ENCODE results near the gene APOD. TPM values are rescaled to one million over a fixed set of nuclear protein-coding genes. Genes with fewer than 3 reads are reported as not detected.
"Not testable (repeated sequence)": the region's sequence is repeated elsewhere in the genome, so short reads cannot be mapped to it uniquely, and the experiment has no call there.

APOD gene
- total RNA-seq, 1 donor: not detected

GRCh38 chr3:195590381-195590780, 6.6 kb upstream of the APOD start:
- DNase-seq (ENCODE audit: low read depth in 2 of 3, low spot score in 2 of 3): not testable (repeated sequence)

DNA sequence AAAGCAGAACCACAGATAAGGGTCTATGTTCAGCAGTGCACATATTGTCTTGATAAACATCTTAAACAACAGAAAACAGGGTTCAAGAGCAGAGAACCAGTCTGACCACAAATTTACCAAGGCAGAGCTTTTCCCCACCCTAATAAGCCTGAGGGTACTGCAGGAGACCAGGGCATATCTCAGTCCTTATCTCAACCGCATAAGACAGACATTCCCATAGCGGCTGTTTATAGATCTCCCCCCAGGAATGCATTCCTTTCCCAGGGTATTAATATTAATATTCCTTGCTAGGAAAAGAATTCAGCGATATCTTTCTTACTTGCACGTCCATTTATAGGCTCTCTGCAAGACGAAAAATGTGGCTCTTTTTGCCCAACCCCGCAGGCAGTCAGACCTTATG, 6.1 kb upstream of the APOD start:
- not testable (repeated sequence) for DNase-seq (ENCODE audit: low read depth in 2 of 3, low spot score in 2 of 3)

GRCh38 chr3:195587824-195588223, 4.1 kb upstream of the APOD start:
- DNase-seq (ENCODE audit: low read depth in 2 of 3, low spot score in 2 of 3): no peak

- no peak for DNase-seq (ENCODE audit: low read depth in 2 of 3, low spot score in 2 of 3)
These were observed 3.7 kb upstream of the APOD start for GRCh38 chr3:195587406-195587805.

GRCh38 chr3:195584543-195584870, 767 bp upstream of the APOD start:
- DNase-seq (ENCODE audit: low read depth in 2 of 3, low spot score in 2 of 3): no peak

- no peak for DNase-seq (ENCODE audit: low read depth in 2 of 3, low spot score in 2 of 3)
These were observed 793 bp downstream of the APOD start for GRCh38 chr3:195582947-195583346.

DNA sequence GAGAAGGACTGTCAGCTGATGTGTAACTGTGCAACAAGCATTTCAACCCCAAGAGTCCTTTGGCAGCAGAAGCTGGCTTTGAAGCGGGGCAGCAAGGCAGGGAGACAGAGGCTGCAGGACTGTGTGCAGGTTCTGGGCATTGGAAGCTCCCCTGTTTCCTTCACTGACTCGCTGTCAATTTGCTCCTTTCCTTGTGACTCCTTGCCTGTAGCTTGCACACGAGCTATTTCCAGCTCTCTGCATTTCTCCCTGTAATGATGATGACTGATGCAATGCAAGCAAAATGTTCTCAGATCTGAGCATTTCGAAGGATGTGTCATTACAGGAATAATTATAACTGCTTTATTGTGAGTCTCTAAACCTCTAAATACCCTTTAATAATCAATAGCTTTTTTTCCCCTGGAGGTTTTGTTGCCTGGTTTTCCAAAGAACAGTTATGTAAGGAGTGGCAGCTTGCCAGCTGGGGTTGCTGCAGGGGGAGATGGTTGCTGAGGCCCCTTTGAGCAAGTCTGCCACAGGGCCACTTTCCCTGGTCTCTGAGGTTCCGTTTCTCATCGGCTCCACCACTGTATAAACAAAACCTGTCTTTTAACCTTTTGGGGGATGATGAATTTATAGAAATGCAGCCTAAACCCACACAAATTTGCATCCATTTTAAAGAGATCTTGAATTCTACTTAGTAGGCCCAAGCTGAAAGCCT, 2.8 kb downstream of the APOD start:
- DNase-seq (ENCODE audit: low read depth in 2 of 3, low spot score in 2 of 3): no peak

DNA sequence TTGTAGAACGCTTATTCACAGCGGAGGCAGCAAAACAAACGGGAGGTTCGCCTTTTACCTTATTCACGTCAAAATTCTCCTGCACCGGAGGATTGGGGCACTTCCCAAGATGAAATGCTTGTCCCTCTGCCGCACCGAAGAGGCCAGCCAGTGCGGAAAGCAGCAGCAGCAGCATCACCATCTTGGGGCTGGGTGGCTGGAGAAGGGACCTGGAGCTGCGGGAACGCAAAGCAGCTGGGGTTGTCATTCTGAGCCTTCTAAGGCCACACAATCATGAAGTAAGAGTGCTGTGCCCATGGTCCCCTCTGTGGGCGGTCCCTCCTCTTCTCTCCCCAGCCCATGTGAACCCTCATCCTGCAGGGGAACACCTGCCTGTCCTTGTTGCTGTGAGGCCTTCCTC, 4.5 kb downstream of the APOD start:
- DNase-seq (ENCODE audit: low read depth in 2 of 3, low spot score in 2 of 3): no peak

DNA sequence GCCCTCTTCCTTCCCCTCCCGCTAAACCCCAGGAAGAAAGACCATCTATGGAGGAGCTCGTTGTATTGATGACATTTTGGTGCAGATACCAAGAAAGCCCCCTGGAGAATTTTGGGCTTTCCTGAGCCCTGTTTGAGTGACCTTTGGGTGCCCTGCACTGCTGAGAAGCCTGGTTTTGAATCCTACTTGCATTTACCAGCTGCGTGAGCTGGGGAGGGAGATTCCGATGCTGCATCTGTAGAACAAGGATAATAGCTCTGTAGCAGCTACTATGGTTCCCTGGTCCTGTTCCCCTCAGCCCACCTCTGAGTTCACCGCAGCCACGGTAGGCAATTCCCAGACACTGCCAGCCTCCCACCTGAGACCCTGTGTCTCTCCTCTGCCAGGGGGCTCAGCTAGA, 5.2 kb downstream of the APOD start:
- DNase-seq (ENCODE audit: low read depth in 2 of 3, low spot score in 2 of 3): no peak

GRCh38 chr3:195577645-195578177, 6.0 kb downstream of the APOD start:
- DNase-seq (ENCODE audit: low read depth in 2 of 3, low spot score in 2 of 3): no peak

DNA sequence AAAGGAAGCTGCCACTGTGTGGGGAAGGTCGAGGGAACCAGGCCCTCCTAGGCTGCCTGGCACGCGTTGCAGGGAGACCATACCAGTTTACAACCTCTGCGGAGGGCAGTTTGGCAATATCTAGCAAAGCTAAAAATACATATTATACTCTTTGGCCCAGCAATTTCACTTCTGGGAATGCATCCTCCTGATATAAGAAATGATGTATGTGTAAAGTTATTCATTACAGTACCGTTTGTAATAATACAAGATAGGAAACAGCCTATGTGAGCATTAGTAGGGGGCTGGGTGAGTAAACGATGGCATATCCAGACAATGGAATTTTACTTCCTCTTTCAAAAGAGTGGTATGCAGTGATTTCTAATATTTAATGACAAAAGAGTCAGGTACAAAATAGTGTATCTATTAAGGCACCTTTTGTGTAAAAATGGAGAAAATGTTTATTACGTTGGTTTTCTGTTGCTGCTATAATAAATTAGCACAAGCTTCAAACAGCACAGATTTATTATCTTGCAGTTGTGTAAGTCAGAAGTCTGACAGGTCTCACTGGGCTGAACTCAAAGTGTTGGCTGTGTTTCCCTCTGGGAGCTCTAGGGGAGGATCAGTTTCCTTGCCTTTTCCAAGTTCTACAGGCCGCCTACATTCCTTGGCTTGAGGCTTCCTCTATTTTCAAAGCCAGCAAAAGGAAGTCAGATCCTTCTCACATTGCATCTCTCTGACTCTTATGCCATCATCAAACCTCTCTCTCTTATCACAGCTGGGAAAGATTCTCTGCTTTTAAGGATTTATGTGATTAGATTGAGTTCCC, 9.0 kb downstream of the APOD start:
- DNase-seq (ENCODE audit: low read depth in 2 of 3, low spot score in 2 of 3): no peak

DNA sequence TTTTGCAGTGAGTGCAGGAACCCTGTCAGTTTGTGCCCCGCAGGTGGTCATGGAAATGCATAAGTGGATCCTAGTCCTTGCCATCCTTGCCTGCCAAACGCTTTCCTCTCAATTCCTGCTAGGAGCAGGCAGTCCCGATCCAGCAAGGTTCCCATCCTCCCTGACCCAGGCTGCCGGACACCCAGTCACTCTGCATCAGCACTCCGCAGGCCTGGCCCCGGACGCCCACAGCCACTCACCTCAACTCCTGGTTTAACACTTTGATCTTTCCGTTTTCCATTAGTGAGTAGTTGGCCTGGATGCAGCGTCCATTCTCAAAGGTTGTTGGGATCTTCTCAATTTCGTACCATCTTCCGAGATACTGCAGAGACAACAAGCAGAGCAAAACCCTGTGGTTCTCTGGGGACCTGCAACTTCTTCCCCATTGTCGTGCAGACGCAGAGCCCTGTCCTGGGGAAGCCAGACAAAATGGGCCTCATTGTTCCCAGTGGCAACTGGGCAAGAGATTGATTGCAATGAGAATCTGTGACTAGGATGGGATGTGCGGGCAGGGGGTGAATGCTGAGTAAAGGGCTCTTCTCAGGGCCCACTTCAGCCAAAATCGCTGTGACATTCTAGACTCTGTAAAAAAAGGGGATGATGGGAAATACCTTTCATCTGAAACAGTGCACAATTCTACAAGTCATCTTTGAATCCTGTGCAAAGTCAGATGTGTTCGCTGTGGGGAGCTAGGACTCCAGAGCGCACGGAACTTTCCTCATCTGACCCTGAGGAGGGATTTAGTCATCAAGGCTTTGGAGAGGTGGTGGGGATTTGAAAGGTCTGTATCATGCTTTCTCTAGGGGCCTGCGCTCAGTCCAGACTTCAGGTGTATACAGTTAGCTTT, 9.9 kb downstream of the APOD start:
- no peak for DNase-seq (ENCODE audit: low read depth in 2 of 3, low spot score in 2 of 3)

DNA sequence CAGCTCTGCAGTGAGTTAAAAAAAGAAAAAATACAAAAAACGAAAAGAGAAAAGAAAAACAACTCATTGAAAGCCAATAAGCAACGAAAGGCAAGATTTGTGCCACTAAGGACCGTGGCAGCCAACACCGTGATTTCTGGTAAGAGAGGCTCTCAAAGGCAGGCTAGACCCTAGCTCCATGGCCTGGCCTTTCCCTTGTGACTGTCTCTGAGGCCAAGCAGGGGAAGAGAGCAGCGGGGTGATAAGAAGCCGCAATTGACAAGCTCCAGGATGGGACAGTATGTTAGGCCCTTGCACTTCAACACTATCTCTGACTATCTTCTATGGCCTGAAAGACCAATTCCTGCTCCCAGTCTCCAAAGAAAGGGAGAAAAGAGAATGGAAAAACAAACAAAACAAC, 12.4 kb downstream of the APOD start:
- DNase-seq (ENCODE audit: low read depth in 2 of 3, low spot score in 2 of 3): no peak

DNA sequence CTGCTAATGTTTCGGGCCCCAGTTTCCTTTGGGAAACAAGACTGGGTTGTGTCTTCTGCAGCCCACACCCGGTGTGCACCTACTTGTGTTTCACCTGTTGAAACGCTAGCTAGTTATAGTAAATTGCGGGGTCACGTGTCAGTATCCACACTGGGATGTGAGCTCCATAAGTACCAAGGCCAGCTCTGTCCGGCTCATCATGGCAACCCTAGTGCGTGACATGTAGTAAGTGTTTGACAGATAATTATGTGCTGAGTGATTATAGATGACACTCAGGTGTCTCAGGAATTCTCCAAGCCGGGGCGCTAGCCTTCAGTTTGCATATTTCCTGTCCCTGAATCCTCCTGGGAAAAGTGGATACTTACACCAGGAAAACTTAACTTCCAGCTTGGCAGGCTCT, 12.8 kb downstream of the APOD start:
- DNase-seq (ENCODE audit: low read depth in 2 of 3, low spot score in 2 of 3): no peak

- DNase-seq (ENCODE audit: low read depth in 2 of 3, low spot score in 2 of 3): no peak
These were observed 13.4 kb downstream of the APOD start for GRCh38 chr3:195570344-195570743.

- DNase-seq (ENCODE audit: low read depth in 2 of 3, low spot score in 2 of 3): no peak
These were observed 15.1 kb downstream of the APOD start for GRCh38 chr3:195568630-195569029.

- no peak for DNase-seq (ENCODE audit: low read depth in 2 of 3, low spot score in 2 of 3)
These were observed 16.9 kb downstream of the APOD start for GRCh38 chr3:195566797-195567196.

DNA sequence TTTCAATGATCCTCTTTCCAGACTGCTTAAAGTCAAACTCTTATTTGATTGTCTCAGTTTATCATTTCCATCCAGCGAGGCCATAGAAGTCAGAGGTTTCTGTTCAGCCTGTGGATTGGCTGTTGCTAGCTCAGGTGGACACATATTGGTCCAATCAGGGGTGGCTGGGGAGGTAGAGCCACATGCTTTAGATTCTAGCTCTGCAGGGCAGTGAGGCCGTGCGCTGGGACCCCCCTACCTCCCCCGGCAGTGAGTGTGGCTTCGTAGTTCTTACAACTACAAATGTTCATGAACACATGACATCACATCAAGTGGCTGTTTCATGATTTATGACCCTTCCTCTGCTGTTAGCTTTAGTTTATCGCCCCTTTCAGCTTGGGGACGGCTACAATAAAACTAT, 18.0 kb downstream of the APOD start:
- peak in 1 of 3 donors; percentile 49 for DNase-seq (ENCODE audit: low read depth in 2 of 3, low spot score in 2 of 3)

DNA sequence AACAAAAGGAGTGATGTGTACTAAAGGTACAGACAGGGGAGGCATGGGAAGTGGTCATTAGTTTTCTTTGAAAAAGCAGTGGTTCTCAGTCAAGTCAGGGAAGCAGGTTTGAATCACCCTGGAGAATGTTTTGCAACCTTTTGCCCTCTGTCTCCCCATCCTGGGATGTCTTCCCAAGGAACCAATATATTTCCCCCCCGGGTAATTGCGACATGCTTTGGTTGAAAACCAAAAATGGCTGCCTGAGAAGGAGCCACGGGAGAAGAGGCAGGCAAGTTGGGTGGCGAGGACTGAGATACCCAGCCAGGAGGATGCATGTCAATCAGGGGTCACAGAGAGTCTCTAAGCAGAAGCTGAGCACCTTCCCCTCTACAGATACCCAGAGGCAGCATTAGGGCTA, 20.4 kb downstream of the APOD start:
- no peak for DNase-seq (ENCODE audit: low read depth in 2 of 3, low spot score in 2 of 3)

- DNase-seq (ENCODE audit: low read depth in 2 of 3, low spot score in 2 of 3): no peak
These were observed 23.9 kb downstream of the APOD start for GRCh38 chr3:195559723-195560409.

GRCh38 chr3:195558602-195559001, 25.1 kb downstream of the APOD start:
- peak in 1 of 3 donors; percentile 60 for DNase-seq (ENCODE audit: low read depth in 2 of 3, low spot score in 2 of 3)

All from hematopoietic multipotent progenitor cell (in vitro differentiated cells).